Measurements from ENCODE around the gene MGST3.
"Not testable (repeated sequence)": the region's sequence is repeated elsewhere in the genome, so short reads cannot be mapped to it uniquely, and the experiment has no call there.

The MGST3 gene

GRCh38 chr1:165701922-165702321 is 70.9 kb downstream of the MGST3 start:
- not testable (repeated sequence) for DNase-seq

GRCh38 chr1:165703648-165704047 is 72.6 kb downstream of the MGST3 start:
- no peak for DNase-seq

All from NK-92 treated with Interleukin-12 subunit alpha and Interleukin-12 subunit beta, amount 100 ng/mL, for 24 hours (cell line).